Right forelimb (tissue), 1 donor: ENCODE data around the gene SPTBN5.

Experiments
- DNase-seq: peaks from one replicate; pipeline ENCODE4 v3.0.0-alpha.2; 2018

Gene SPTBN5

GRCh38 chr15:41882689-41883483 lies 11.0 kb downstream of the SPTBN5 start:
- no peak for DNase-seq

- DNase-seq: no peak
These were observed 11.7 kb downstream of the SPTBN5 start for GRCh38 chr15:41881920-41882688.

- no peak for DNase-seq
These were observed 12.3 kb downstream of the SPTBN5 start for GRCh38 chr15:41881550-41881919.

GRCh38 chr15:41881086-41881485 lies 12.8 kb downstream of the SPTBN5 start:
- DNase-seq: no peak

- no peak for DNase-seq
These were observed 13.5 kb downstream of the SPTBN5 start for GRCh38 chr15:41880156-41880877.

- DNase-seq: no peak
These were observed 14.5 kb downstream of the SPTBN5 start for GRCh38 chr15:41879321-41879845.

GRCh38 chr15:41878355-41878699 lies 15.5 kb downstream of the SPTBN5 start:
- DNase-seq: no peak

GRCh38 chr15:41877631-41878354 lies 16.1 kb downstream of the SPTBN5 start:
- DNase-seq: no peak

- DNase-seq: no peak
These were observed 17.2 kb downstream of the SPTBN5 start for GRCh38 chr15:41876689-41877088.

- DNase-seq: no peak
These were observed 17.8 kb downstream of the SPTBN5 start for GRCh38 chr15:41876007-41876406.

GRCh38 chr15:41874736-41875135 lies 19.1 kb downstream of the SPTBN5 start:
- DNase-seq: no peak

GRCh38 chr15:41873711-41874110 lies 20.1 kb downstream of the SPTBN5 start:
- no peak for DNase-seq

GRCh38 chr15:41872166-41872747 lies 21.6 kb downstream of the SPTBN5 start:
- DNase-seq: no peak

GRCh38 chr15:41871175-41871905 lies 22.5 kb downstream of the SPTBN5 start:
- DNase-seq: no peak

GRCh38 chr15:41870689-41871081 lies 23.2 kb downstream of the SPTBN5 start:
- DNase-seq: no peak

- no peak for DNase-seq
These were observed 23.8 kb downstream of the SPTBN5 start for GRCh38 chr15:41869770-41870688.

- DNase-seq: no peak
These were observed 25.5 kb downstream of the SPTBN5 start for GRCh38 chr15:41868321-41868720.

- DNase-seq: no peak
These were observed 26.8 kb downstream of the SPTBN5 start for GRCh38 chr15:41866872-41867579.

- no peak for DNase-seq
These were observed 27.6 kb downstream of the SPTBN5 start for GRCh38 chr15:41866263-41866703.
